ENCODE results near the gene SMAD2. TPM values are rescaled to one million over a fixed set of nuclear protein-coding genes. Genes with fewer than 3 reads are reported as not detected.

Gene SMAD2
- total RNA-seq, 2 donors from 2014 or later, result 60.0 to 101 TPM

GRCh38 chr18:47887227-47887626, 43.2 kb downstream of the SMAD2 start:
- TF ChIP-seq, protein P1, sequence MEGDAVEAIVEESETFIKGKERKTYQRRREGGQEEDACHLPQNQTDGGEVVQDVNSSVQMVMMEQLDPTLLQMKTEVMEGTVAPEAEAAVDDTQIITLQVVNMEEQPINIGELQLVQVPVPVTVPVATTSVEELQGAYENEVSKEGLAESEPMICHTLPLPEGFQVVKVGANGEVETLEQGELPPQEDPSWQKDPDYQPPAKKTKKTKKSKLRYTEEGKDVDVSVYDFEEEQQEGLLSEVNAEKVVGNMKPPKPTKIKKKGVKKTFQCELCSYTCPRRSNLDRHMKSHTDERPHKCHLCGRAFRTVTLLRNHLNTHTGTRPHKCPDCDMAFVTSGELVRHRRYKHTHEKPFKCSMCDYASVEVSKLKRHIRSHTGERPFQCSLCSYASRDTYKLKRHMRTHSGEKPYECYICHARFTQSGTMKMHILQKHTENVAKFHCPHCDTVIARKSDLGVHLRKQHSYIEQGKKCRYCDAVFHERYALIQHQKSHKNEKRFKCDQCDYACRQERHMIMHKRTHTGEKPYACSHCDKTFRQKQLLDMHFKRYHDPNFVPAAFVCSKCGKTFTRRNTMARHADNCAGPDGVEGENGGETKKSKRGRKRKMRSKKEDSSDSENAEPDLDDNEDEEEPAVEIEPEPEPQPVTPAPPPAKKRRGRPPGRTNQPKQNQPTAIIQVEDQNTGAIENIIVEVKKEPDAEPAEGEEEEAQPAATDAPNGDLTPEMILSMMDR (IDR thresholded peaks at IDR 0.05), result no peak
- ATAC-seq (ENCODE audit: insufficient number of reproducible peaks, low FRiP score, low read depth) (no peak), DNase-seq (ENCODE audit: low spot score) (no peak)
- Histone ChIP-seq H3K36me3 (no peaks in the 10 kb centered on the region), H3K4me3 (no peak overlapping the region), H3K9me3 (no peaks in the 10 kb centered on the region), H3K27ac (no peak overlapping the region), H3K27me3 (replicated peaks; ENCODE audit: insufficient read depth) (no peaks in the 10 kb centered on the region), H3K4me1 (ENCODE audit: control insufficient read depth in 1 of 2, low read depth in 2 of 2) (no peaks in the 10 kb centered on the region)

GRCh38 chr18:47883771-47884413, 46.6 kb downstream of the SMAD2 start:
- ATAC-seq (ENCODE audit: insufficient number of reproducible peaks, low FRiP score, low read depth) (no peak), DNase-seq (ENCODE audit: low spot score) (no peak)
- Histone ChIP-seq H3K4me1 (ENCODE audit: control insufficient read depth in 1 of 2, low read depth in 2 of 2) (no peaks in the 10 kb centered on the region), H3K27ac (no peak overlapping the region), H3K27me3 (replicated peaks; ENCODE audit: insufficient read depth) (no peaks in the 10 kb centered on the region), H3K4me3 (no peak overlapping the region), H3K9me3 (no peaks in the 10 kb centered on the region), H3K36me3 (no peaks in the 10 kb centered on the region)
- TF ChIP-seq, protein P1 (IDR thresholded peaks at IDR 0.05), result no peak

DNA sequence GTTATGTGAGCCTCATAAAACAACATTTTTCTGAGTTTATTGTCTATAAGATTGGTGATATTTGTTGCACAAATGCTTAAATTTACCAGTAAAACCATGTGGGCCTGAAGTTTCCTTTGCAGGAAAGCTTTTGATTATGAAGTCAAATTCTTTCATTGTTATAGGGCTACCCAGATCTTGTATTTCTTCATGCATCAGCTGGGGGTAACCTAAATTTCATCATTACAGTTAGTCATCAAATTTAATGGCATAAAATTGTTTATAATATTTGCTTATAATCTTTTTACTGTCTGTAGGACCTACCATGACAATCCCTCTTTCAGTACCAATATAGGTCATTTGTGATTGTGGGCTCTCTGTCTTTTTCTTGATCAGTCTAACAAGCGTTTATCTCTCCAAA, 47.8 kb downstream of the SMAD2 start:
- Histone ChIP-seq H3K27ac (no peak overlapping the region), H3K4me3 (no peak overlapping the region), H3K9me3 (no peaks in the 10 kb centered on the region), H3K4me1 (ENCODE audit: control insufficient read depth in 1 of 2, low read depth in 2 of 2) (no peaks in the 10 kb centered on the region), H3K36me3 (no peaks in the 10 kb centered on the region), H3K27me3 (replicated peaks; ENCODE audit: insufficient read depth) (no peaks in the 10 kb centered on the region)
- DNase-seq (ENCODE audit: low spot score) (no peak), ATAC-seq (ENCODE audit: insufficient number of reproducible peaks, low FRiP score, low read depth) (no peak)
- TF ChIP-seq, protein P1 (IDR thresholded peaks at IDR 0.05), result no peak

DNA sequence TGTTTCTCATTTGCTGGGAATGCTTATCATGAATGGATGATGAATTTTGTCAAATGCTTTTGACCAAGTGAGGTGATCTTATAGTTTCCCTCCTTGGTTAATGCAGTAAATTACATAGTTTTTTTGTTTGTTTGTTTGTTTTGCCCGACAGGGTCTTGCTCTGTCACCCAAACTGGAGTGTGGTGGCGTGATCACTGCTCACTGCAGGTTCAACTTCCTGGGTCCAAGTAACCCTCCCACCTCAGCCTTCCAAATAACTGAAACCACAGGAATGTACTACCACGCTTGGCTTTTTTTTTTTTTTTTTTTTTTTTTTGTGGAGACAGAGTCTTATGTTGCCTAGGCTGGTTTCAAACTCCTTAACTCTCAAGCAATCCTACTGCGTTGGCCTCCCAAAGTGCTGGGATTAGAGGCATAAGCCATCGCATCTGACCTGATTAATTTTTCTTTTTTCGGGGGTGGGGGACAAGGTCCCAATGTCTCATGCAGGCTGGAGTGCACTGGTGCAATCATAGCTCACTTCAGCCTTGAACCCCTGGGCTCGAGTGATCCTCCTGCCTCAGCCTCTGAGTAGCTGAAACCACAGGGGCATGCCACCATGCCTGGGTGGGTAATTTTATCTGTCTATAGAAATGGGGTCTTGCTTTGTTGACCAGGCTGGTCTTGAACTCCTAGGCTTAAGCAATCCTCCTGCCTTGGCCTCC, 48.6 kb downstream of the SMAD2 start:
- DNase-seq (ENCODE audit: low spot score) (no peak), ATAC-seq (ENCODE audit: insufficient number of reproducible peaks, low FRiP score, low read depth) (no peak)
- H3K4me1 ChIP-seq (ENCODE audit: control insufficient read depth in 1 of 2, low read depth in 2 of 2), result no peaks in the 10 kb centered on the region
- TF ChIP-seq, protein P1 (IDR thresholded peaks at IDR 0.05), result no peak
- no peak overlapping the region for H3K27ac ChIP-seq
- H3K36me3 ChIP-seq, result no peaks in the 10 kb centered on the region
- no peak overlapping the region for H3K4me3 ChIP-seq
- no peaks in the 10 kb centered on the region for H3K9me3 ChIP-seq
- no peaks in the 10 kb centered on the region for H3K27me3 ChIP-seq (replicated peaks; ENCODE audit: insufficient read depth)

GRCh38 chr18:47881042-47881441, 49.4 kb downstream of the SMAD2 start:
- no peaks in the 10 kb centered on the region for H3K4me1 ChIP-seq (ENCODE audit: control insufficient read depth in 1 of 2, low read depth in 2 of 2)
- no peak overlapping the region for H3K27ac ChIP-seq
- ATAC-seq (ENCODE audit: insufficient number of reproducible peaks, low FRiP score, low read depth), result no peak
- TF ChIP-seq, protein P1 (IDR thresholded peaks at IDR 0.05), result no peak
- no peaks in the 10 kb centered on the region for H3K9me3 ChIP-seq
- DNase-seq (ENCODE audit: low spot score), result no peak
- no peaks in the 10 kb centered on the region for H3K27me3 ChIP-seq (replicated peaks; ENCODE audit: insufficient read depth)
- H3K4me3 ChIP-seq, result no peak overlapping the region
- no peaks in the 10 kb centered on the region for H3K36me3 ChIP-seq

Data from thoracic aorta (tissue), 2 donors.